Activated naive CD4-positive, alpha-beta T cell treated with anti-CD3 and anti-CD28 coated beads, Interleukin-2, amount 50 U/mL, for 72 hours (primary cell): ENCODE measurements around the gene ADCY3. TPM values are rescaled to one million over a fixed set of nuclear protein-coding genes. Genes with fewer than 3 reads are reported as not detected.

Experiments used
- ATAC-seq, 2 donors: fragments of 150-1000 bp; cut with Tn5 transposase; 2 replicates each; pipeline ENCODE4 v1.10.0; 2021; ENCODE audit warnings: mild to moderate bottlenecking in 2 of 2, moderate library complexity in 2 of 2
- DNase-seq, 2 donors: peaks; one replicate each; pipeline ENCODE4 v3.0.0; 2021 to 2022; ENCODE audit warnings: low spot score in 2 of 2
- H3K27ac Mint-ChIP-seq, 2 donors: one replicate each; pipeline ENCODE4 v1.8.0; 2022; ENCODE audit warnings: mild to moderate bottlenecking in 2 of 2, mixed read lengths in 2 of 2
- H3K36me3 Mint-ChIP-seq, 2 donors: one replicate each; pipeline ENCODE4 v1.8.0; 2022; ENCODE audit warnings: mixed read lengths in 2 of 2
- H3K9me3 Mint-ChIP-seq, 2 donors: one replicate each; pipeline ENCODE4 v1.8.0; 2022; ENCODE audit warnings: mixed read lengths in 2 of 2
- total RNA-seq, 2 donors: library from RNA; stranded (reverse); gene quantifications; one replicate each; pipeline ENCODE4 v1.2.3, GENCODE V29; 2022

Gene ADCY3
- total RNA-seq, 2 donors from 2014 or later, result 15.8 to 51.4 TPM

DNA sequence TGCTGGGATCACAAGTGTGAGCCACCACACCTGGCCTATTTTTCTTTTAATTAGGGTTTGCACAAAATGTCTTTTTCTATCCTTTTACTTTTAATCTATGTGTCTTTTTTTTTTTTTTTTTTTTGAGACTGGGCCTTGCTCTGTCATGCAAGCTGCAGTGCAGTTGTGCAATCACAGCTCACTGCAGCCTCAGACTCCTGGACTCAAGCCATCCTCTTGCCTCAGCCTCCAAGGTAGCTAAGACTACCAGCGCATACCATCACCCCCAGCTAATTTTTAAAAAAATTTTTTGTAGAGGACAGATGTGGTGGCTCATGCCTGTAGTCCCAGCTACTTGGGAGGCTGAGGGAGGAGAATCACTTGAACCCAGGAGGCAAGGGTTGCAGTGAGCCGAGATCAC, 27.1 kb downstream of the ADCY3 start:
- H3K9me3 Mint-ChIP-seq, result peaks cover 30 to 37% of the 10 kb centered on the region in 2 donors
- no peak for DNase-seq
- ATAC-seq, result no peak

DNA sequence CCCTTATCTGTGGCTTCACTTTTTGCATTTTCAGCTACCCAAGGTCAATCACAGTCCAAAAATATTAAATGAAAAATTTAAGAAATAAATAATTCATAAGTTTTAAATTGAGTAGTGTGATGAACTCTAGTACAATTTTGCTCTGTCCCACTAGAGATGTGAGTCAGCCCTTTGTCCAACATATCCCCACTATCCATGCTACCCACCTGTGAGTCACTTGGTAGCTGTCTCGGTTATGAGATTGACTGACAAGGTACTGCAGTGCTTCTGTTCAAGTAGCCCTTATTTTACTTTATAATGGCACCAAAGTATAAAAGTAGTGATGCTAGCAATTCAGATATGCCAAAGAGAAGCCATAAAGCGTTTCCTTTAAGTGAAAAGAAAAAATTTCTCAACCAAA, 28.8 kb downstream of the ADCY3 start:
- no peak overlapping the region for H3K27ac Mint-ChIP-seq
- H3K9me3 Mint-ChIP-seq, result peaks cover 14 to 21% of the 10 kb centered on the region in 2 donors
- DNase-seq, result no peak
- peaks cover 19 to 49% of the 10 kb centered on the region in 2 donors for H3K36me3 Mint-ChIP-seq
- ATAC-seq, result no peak

More for the DNA sequence above, 27.1 kb downstream of the ADCY3 start:
- no peak overlapping the region for H3K27ac Mint-ChIP-seq
- H3K36me3 Mint-ChIP-seq, result peaks cover 35 to 57% of the 10 kb centered on the region in 2 donors

DNA sequence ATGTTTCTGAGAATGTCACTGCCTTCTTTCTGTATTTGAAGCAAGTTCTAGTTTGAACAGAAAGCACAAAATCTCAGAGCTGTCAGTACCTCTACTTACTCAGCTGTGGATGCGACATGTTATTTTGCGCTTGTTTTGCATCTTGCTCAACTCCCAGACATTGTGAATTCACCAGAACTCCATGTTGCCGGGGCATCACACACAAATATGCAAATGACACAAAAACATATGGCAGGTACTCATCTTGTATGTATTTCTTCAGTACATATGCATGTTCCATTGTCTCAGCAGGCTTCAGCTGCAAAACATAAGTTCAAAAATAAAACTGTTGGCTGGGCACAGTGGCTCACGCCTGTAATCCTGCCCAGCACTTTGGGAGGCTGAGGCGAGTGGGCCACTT, 30.8 kb downstream of the ADCY3 start:
- DNase-seq (no peak), ATAC-seq (no peak)
- no peak overlapping the region for H3K27ac Mint-ChIP-seq
- H3K36me3 Mint-ChIP-seq, result peaks cover 4 to 36% of the 10 kb centered on the region in 2 donors
- peaks cover 0 to 5% of the 10 kb centered on the region in 2 donors for H3K9me3 Mint-ChIP-seq

DNA sequence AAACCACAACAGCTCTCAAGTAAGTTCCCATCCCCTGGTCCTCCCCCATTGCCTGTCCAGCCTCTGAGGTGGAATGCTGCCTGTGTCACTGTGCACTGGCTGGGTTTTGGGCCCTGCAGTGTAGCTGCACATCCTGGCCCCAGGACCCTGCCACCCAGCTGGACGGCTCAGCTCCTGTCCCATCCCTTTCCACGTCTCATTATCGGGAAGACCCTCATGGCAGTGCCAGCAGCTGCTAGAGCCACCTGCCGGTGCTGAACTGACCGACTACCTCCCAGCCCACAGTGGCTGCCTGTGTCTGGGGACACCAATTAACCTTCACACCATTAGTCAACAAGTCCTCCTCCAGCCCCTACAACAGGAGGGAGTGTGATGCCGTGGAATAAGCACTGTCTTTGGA, 31.9 kb downstream of the ADCY3 start:
- DNase-seq (no peak), ATAC-seq (no peak)
- Mint-ChIP-seq H3K9me3 (no peaks in the 10 kb centered on the region), H3K36me3 (peaks cover 4 to 25% of the 10 kb centered on the region in 2 donors), H3K27ac (peak overlapping the region; percentile 14 to 31)

DNA sequence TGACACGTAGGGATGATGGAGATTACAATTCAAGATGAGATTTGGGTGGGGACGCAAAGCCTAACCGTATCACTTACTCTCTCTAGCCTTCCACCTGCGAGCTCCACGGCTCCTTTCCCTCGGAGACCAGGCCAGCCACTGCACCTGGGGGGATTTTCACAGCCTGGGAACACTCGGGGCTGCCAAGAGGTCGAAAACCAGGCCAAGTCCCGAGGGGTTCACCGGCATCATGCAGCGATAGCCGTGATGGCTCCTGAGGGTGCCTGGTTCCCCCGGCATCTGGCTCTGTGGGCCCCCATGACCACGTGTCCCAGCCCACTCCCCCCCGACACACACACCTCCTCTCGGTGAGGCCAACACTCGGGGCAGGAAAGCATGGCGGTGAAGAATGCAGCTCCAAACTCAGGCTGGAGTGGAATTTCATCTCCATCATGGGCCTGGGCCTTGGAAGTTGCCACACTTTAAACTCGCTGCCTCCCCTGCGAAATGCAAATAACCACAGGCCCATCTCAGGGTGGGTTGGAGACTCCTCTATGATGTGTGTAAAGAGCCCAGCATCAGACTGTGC, 32.6 kb downstream of the ADCY3 start:
- ATAC-seq, result no peak

DNA sequence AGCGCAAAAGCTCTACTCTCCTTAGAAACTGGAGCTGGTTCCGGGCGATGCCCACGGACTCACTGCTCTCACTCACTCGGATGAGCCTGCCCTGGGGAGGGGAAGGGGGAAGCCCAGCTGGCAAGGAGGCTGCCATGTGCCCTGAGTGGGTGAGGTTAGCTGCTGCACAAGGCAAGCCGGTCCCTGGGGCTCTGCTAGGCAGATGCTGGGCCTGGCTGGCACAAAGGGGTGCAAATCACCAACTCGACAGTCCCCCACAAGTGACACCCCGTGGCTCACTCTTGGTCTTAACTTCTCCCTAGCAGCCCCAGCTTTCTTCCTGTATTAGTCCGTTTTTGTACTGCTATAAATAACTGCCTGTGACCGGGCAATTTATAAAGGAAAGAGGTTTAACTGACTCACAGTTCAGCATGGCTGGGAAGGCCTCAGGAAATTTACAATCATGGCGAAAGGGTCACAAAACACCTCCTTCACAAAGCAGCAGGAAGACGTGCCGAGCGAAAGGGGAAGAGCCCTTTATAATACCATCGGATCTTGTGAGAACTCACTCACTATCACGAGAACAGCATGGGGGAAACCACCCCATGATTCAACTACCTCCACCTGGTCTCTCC, 33.2 kb downstream of the ADCY3 start:
- no peaks in the 10 kb centered on the region for H3K9me3 Mint-ChIP-seq
- DNase-seq, result peak in 1 of 2 donors; percentile 47
- peaks cover 4 to 22% of the 10 kb centered on the region in 2 donors for H3K36me3 Mint-ChIP-seq
- ATAC-seq, result peak in 1 of 2 donors; percentile 56
- H3K27ac Mint-ChIP-seq, result peak overlapping the region; percentile 55 to 80

More for the DNA sequence above, 32.6 kb downstream of the ADCY3 start:
- Mint-ChIP-seq H3K27ac (peak overlapping the region in 1 of 2 donors; percentile 55), H3K9me3 (no peaks in the 10 kb centered on the region), H3K36me3 (peaks cover 4 to 20% of the 10 kb centered on the region in 2 donors)
- DNase-seq, result peak in 1 of 2 donors; percentile 28

DNA sequence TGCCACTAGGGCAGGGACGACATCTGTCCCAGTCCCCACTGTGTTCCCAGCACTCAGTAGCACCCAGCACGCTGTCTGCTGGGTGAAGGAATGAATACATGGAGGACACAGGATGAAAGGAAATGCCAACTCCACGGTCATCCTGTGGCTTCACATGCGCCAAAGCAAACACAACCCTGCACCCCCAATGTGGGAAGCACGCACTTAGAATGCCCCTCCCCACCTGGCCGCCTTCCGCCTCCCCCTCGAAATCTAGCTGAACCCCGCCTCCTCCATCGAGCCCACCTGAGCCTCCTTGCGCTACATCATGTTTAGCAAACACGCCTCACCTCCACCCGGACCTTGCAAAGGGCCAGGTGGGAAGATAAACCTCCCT, 33.9 kb downstream of the ADCY3 start:
- peak overlapping the region; percentile 15 to 80 for H3K27ac Mint-ChIP-seq

DNA sequence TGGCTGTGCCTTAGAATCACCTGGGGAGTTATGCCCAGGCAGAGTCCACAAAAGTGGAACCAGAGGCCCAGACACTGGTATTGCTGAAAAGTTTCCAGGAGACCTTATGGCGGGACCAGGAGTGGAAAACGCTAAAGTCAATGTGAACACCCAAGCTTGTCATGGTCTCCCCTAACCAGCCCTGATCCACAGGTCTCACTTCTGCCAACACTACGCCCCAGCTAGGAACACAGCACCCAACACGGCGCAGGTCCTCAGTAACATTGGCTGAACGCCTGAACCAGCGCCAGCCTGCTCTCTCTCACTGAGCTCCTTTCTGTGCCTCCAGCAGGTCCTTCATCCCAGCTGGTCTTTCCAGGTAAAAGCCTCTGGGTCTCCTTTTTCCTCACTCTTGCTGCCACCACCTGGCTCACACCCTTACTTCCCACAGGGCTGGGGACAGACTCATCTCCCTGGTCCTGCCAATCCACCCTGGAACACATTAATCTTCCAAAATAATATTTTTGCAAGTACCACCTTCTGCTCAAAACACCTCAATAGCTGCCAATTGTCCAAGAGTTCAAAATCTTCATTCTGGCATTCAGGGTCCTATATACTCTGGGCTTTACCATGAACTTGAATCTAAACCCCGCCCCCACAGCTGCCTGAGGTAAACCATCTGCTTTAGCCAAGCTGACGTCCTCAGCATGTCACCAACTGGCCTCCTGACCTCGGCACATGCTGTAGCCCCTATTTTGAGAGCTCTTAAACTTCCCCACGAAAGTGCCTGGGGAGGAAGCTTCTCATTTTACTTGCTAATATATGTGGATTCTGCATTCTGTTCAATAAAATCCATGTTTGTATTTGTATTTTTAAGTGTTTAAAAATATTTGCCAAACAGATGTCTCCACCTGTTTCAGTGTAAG, 34.6 kb downstream of the ADCY3 start:
- Mint-ChIP-seq H3K36me3 (peaks cover 4 to 26% of the 10 kb centered on the region in 2 donors), H3K27ac (peak overlapping the region; percentile 11 to 80), H3K9me3 (no peaks in the 10 kb centered on the region)
- ATAC-seq (no peak), DNase-seq (peak in 1 of 2 donors; percentile 30)

More for the DNA sequence above, 33.9 kb downstream of the ADCY3 start:
- peak in 1 of 2 donors; percentile 13 for DNase-seq
- ATAC-seq, result no peak
- no peaks in the 10 kb centered on the region for H3K9me3 Mint-ChIP-seq
- H3K36me3 Mint-ChIP-seq, result peaks cover 4 to 26% of the 10 kb centered on the region in 2 donors

DNA sequence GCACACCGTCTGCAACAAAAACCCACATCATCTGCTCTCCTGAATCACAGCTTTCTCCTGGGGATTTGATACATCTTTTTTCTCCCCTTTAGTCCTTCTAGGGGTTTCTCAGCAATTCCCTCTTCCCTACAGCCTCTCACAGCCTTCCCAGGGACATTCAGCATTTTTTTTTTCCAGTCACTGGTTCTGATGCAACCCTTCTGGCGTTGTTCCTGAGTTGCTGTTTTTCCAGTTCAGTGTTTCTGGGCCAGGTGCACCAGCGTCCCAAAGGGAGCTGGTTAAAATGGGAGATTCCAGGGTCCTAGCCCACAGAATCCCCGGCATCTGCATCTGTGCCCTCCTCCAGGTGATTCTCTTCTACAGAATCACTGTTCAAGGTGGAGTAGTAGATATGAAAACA, 36.1 kb downstream of the ADCY3 start:
- DNase-seq (no peak), ATAC-seq (no peak)
- Mint-ChIP-seq H3K27ac (peak overlapping the region in 1 of 2 donors; percentile 88), H3K9me3 (no peaks in the 10 kb centered on the region), H3K36me3 (peaks cover 4 to 26% of the 10 kb centered on the region in 2 donors)

DNA sequence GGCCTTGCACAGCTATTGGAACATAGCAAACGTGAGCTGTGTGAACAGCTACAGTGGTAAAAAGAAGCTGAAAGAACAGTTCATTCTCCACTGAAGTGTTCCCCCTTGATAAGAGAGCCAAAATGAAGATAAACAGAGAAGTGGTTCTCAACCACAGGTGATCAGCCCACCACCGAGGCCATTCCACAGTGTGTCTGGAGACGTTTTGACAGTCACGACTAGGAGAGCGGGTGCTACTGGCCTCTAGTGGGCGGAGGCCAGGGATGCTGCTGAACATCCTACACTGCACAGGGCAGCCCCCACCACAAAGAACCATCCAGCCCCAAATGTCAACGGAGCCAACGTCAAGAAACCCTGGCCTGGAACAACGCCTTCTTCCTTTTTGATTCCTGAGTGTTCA, 38.4 kb downstream of the ADCY3 start:
- peak overlapping the region in 1 of 2 donors; percentile 39 for H3K27ac Mint-ChIP-seq
- H3K9me3 Mint-ChIP-seq, result no peaks in the 10 kb centered on the region
- DNase-seq (no peak), ATAC-seq (no peak)
- peaks cover 4 to 11% of the 10 kb centered on the region in 2 donors for H3K36me3 Mint-ChIP-seq

DNA sequence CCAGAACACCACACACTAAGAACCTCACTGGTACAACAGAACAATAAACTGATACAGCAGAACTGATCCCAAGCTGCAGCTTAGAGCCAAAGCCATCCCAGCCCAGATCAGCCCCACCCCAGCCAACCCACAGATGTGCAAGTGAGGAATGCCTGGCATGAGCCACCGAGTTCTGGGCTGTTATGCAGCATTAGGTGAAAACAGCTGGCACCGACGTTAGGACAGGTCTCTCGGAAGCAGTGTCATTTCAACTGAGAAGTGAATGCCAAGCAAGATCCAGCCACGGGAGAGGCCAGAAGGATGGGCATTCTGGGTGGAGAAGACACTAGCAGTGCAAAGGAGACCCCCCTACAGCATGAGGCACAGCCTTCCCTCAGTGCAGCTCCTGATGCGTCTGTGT, 38.9 kb downstream of the ADCY3 start:
- H3K36me3 Mint-ChIP-seq, result peaks cover 4 to 11% of the 10 kb centered on the region in 2 donors
- no peak for ATAC-seq
- H3K27ac Mint-ChIP-seq, result no peak overlapping the region
- no peaks in the 10 kb centered on the region for H3K9me3 Mint-ChIP-seq
- no peak for DNase-seq

DNA sequence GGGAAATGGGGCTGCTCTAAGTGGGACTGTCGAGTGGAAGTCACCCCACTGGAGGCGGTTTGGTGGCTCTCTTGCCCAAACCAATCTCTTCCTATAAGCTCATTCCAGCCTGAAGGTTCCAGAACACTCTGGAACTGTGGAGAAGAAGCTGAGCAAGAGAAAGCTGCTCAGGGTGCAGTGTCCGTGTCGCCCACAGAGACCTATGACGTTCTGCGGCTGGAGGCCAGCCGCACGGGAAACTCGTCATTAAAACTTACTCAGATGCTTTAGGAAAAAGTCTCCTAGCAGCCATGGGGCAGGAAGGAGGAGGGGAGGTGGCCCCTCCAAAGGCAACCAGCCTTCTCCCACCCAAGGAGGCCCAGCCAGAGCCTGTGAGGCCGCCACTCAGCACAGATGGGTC, 41.7 kb downstream of the ADCY3 start:
- no peaks in the 10 kb centered on the region for H3K9me3 Mint-ChIP-seq
- no peak for ATAC-seq
- H3K27ac Mint-ChIP-seq, result no peak overlapping the region
- peaks cover 0 to 6% of the 10 kb centered on the region in 2 donors for H3K36me3 Mint-ChIP-seq
- peak in 1 of 2 donors; percentile 14 for DNase-seq

DNA sequence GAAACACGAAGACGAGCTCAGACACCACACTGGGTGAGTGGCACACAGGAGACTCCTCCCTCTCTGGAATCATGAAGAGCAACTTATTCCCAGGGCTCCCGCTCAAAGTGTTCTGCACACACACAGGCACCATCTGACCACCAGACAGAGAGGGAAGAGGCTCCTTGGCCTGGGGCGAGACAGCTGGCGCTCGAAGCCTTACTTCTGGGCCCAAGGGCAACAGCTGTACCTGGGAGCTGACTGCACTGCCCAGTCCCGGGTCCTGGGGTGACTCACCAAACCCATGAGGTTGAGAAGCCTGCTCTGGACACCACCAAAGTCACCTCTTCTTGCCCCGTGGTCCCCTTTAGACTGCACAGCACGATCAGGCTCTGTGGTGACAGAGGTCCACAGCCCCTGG, 42.4 kb downstream of the ADCY3 start:
- Mint-ChIP-seq H3K9me3 (no peaks in the 10 kb centered on the region), H3K27ac (no peak overlapping the region), H3K36me3 (peaks cover 0 to 6% of the 10 kb centered on the region in 2 donors)
- no peak for ATAC-seq
- DNase-seq, result peak in 1 of 2 donors; percentile 9

DNA sequence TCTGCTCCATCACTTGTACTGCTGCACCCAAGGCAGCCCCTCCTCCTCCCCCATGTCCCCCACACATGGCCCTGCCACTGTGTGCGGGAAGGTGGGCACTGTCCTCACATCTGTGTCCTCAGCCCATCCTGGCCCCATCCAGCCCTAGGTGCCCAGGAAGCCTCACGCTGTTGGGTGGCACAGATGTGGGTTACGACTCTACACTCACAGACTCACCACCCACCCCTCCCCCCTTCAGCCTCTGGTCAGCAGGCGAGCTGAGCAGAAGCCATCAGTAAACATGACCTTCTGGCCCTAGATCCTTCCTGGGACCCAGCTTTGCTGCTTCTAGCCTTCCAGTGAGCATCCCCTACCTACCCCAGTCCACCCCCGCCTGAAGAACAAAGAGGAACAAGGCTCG, 43.0 kb downstream of the ADCY3 start:
- no peaks in the 10 kb centered on the region for H3K9me3 Mint-ChIP-seq
- no peak for ATAC-seq

DNA sequence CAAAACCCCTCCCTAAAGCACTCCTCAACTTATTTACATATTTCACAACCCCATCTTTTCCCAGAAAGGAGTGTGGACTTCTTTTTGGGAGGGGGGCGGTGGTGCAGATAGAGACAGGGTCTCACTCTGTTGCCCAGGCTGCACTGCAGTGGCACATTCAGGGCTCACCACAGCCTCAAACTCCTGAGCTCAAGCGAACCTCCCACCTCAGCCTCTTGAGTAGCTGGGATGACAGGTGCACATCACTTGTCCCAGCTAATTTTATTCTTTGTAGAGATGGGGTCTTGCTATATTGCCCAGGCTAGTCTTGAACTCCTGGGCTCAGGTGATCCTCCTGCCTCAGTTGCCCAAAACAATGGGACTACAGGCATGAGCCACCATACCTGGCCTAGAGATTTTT, 44.1 kb downstream of the ADCY3 start:
- peak in 1 of 2 donors; percentile 9 for DNase-seq
- no peaks in the 10 kb centered on the region for H3K9me3 Mint-ChIP-seq
- no peak overlapping the region for H3K27ac Mint-ChIP-seq
- ATAC-seq, result no peak
- H3K36me3 Mint-ChIP-seq, result no peaks in the 10 kb centered on the region

More for the DNA sequence above, 43.0 kb downstream of the ADCY3 start:
- Mint-ChIP-seq H3K27ac (peak overlapping the region in 1 of 2 donors; percentile 40), H3K36me3 (peaks cover 0 to 6% of the 10 kb centered on the region in 2 donors)
- peak in 1 of 2 donors; percentile 28 for DNase-seq

DNA sequence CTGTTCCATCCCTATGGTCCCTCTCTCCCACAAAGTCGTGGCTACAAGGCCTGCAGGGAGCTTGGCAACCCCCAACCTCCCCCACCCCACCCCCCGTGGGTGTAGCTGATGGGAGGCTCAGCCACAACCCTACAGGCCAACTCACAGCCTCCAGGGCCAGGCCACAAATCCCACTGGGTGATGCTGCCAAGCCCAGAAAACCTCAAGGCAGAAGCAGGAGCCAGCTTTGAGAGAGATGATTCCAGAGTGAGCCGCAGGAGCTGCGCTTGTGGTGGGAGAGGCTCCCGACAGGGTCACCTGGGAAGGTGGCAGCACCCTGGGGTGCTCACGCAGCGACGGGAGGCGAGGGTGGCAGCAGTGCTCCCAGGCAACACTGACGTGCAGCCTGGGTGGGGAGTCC, 44.8 kb downstream of the ADCY3 start:
- peak in 1 of 2 donors; percentile 41 for DNase-seq
- Mint-ChIP-seq H3K36me3 (no peaks in the 10 kb centered on the region), H3K9me3 (no peaks in the 10 kb centered on the region), H3K27ac (no peak overlapping the region)
- ATAC-seq, result no peak

DNA sequence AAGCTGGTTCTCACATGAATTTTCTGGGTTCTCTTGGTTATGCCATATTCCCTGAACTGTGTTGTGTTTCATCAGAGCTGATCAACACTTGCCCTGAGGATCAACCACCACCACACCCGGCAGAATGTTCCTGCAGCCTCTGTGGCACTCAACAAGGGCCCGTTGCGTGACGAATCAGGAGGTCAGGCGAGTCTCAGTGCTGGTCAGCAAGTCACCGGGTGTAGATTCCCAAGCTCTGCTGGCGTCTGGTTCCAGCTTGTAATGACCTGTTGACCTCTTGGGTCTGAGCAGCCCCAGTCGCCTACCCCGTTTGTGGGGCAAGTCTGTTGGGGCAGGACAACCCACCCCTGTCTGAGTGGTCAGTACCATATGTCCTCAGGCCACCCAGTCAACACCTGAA, 46.0 kb downstream of the ADCY3 start:
- no peak overlapping the region for H3K27ac Mint-ChIP-seq
- DNase-seq (peak in 1 of 2 donors; percentile 28), ATAC-seq (no peak)
- no peaks in the 10 kb centered on the region for H3K9me3 Mint-ChIP-seq
- H3K36me3 Mint-ChIP-seq, result no peaks in the 10 kb centered on the region
